ENCODE measurements around the gene LACC1.

LACC1 gene

DNA sequence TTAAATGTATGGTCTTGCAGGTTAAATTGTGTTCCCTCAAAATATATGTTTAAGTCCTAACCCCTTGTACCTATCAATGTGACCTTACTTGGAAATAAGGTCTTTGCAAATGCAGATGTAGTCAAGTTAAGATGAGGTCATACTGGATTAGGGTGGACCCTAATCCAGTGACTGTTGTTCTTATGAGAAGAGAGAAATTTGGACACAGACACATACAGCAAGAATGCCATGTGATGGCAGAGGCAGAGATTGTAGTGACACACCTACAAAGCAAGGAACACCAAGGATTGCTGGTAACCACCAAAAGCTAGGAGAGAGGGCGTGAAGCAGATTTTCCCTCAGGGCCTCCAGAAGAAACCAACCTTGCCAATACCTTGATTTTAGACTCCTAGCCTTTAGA, 50.2 kb downstream of the LACC1 start:
- H3K27ac ChIP-seq: no peak overlapping the region
- TF ChIP-seq ZFX (IDR thresholded peaks at IDR 0.05; ENCODE audit: borderline replicate concordance) (no peak), CTCF (IDR thresholded peaks at IDR 0.05) (no peak)

DNA sequence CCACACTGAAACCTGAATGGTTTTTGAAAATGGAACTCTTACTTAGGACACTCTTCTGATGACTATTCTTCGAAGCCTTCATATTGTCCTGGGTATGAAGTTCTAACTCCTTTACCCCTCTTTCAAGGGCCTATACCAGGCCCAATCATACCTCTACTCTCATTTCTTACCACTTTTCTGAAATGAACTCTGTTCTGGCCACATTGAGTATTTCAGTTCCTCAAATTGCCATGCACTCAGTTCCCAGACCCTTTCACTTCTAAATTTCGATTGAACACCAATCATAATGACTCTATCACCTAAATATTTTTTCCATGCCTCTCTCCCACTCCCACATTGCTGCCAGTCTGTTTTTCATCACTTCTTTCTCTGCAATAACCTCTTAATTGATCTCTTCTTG, 53.7 kb downstream of the LACC1 start:
- H3K27ac ChIP-seq: no peak overlapping the region
- TF ChIP-seq CTCF (IDR thresholded peaks at IDR 0.05) (no peak), ZFX (IDR thresholded peaks at IDR 0.05; ENCODE audit: borderline replicate concordance) (no peak)

GRCh38 chr13:43934273-43934672, 54.6 kb downstream of the LACC1 start:
- TF ChIP-seq CTCF (IDR thresholded peaks at IDR 0.05) (no peak), ZFX (IDR thresholded peaks at IDR 0.05; ENCODE audit: borderline replicate concordance) (no peak)

DNA sequence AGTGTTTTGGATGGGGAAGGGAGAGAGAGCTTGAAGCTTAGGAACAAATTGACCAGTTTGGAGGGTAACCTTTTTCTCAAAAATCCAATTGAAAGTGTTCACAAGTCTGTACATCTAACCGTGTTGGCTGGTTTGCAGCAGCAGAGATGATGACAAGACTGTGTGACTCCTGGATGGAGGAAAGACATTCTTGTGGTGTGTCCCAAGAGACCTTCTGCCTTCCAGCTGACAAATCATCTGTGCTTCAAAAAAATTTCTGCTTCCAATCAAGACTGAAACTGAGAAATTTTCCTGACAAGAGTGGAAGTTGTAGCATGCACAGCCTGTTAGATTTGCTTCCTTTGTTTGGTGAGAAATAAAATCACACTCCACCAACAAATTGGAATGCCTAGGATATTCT, 56.2 kb downstream of the LACC1 start:
- no peak for TF ChIP-seq CTCF (IDR thresholded peaks at IDR 0.05)
- no peak for TF ChIP-seq ZFX (IDR thresholded peaks at IDR 0.05; ENCODE audit: borderline replicate concordance)
- H3K27ac ChIP-seq: no peak overlapping the region

More at GRCh38 chr13:43934273-43934672, 54.6 kb downstream of the LACC1 start:
- H3K27ac ChIP-seq: no peak overlapping the region

DNA sequence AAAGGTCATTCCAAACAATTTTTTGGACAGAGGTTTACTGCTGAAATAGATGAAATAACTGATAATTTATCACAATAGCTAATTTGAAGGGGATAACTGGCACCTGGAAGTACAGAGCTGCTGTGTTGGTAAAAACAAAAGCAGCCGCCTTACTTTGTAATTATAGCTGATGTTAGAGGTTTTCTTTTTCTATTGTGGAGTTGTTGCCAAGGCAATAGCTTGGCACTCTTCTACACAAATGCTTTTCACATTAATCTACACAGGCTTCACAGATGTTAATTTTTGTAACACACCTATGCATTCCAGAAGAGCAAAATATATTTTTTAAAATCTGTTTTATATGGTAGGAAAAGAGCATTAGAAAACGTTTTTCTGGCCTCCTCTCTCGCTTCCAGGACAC, 56.9 kb downstream of the LACC1 start:
- TF ChIP-seq ZFX (IDR thresholded peaks at IDR 0.05; ENCODE audit: borderline replicate concordance) (no peak), CTCF (IDR thresholded peaks at IDR 0.05) (no peak)
- H3K27ac ChIP-seq: no peak overlapping the region

- TF ChIP-seq CTCF (IDR thresholded peaks at IDR 0.05): no peak
- no peak for TF ChIP-seq ZFX (IDR thresholded peaks at IDR 0.05; ENCODE audit: borderline replicate concordance)
- no peak overlapping the region for H3K27ac ChIP-seq
These were observed 58.1 kb downstream of the LACC1 start for GRCh38 chr13:43937839-43938238.

DNA sequence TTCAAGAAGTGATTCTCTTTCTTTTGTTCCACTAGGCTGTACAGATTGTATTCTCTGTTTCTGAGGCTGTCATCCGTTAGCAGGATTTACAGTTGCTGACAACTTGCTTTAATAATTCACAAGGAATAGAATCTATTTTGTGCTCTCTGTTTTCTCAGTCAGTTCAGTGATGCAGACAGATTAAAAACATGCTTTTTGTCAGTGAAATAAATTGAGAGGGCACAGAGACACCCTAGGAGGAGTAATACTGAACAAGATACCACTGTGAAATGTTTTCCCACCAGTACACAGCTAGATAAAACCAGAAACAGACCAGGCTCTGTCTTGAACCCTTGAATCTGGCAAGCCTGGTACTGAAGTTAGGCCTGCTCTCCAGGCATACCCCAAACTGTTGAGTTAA, 58.7 kb downstream of the LACC1 start:
- TF ChIP-seq ZFX (IDR thresholded peaks at IDR 0.05; ENCODE audit: borderline replicate concordance) (no peak), CTCF (IDR thresholded peaks at IDR 0.05) (no peak)
- no peak overlapping the region for H3K27ac ChIP-seq
